Inflammatory macrophage treated with lipopolysaccharide for 4 hours (primary cell): Measurements from ENCODE around the gene TRMT2A.
A peak's percentile ranks its signal among the peaks of the same experiment; 100 is the strongest.

ENCODE experiments used
- DNase-seq: peaks from one replicate; pipeline ENCODE4 v3.0.0-alpha.2; 2020

The TRMT2A gene

GRCh38 chr22:20105456-20106204, 11.4 kb downstream of the TRMT2A start:
- DNase-seq: no peak

GRCh38 chr22:20102203-20102780, 14.7 kb downstream of the TRMT2A start:
- no peak for DNase-seq

- no peak for DNase-seq
Observed at GRCh38 chr22:20101638-20102037, 15.4 kb downstream of the TRMT2A start.

- DNase-seq: no peak
Observed at GRCh38 chr22:20099099-20099711, 17.8 kb downstream of the TRMT2A start.

GRCh38 chr22:20096574-20097420, 20.2 kb downstream of the TRMT2A start:
- no peak for DNase-seq

GRCh38 chr22:20095521-20095920, 21.5 kb downstream of the TRMT2A start:
- DNase-seq: no peak

GRCh38 chr22:20094197-20094807, 22.7 kb downstream of the TRMT2A start:
- no peak for DNase-seq

GRCh38 chr22:20093418-20094196, 23.4 kb downstream of the TRMT2A start:
- no peak for DNase-seq

GRCh38 chr22:20092477-20092854, 24.6 kb downstream of the TRMT2A start:
- DNase-seq: no peak

- no peak for DNase-seq
Observed at GRCh38 chr22:20091690-20092476, 25.1 kb downstream of the TRMT2A start.

GRCh38 chr22:20090730-20091240, 26.2 kb downstream of the TRMT2A start:
- DNase-seq: no peak

GRCh38 chr22:20089977-20090729, 26.9 kb downstream of the TRMT2A start:
- peak; percentile 29 for DNase-seq

- DNase-seq: no peak
Observed at GRCh38 chr22:20089226-20089976, 27.6 kb downstream of the TRMT2A start.

- no peak for DNase-seq
Observed at GRCh38 chr22:20088263-20088648, 28.8 kb downstream of the TRMT2A start.

- no peak for DNase-seq
Observed at GRCh38 chr22:20087319-20088262, 29.4 kb downstream of the TRMT2A start.

- DNase-seq: no peak
Observed at GRCh38 chr22:20086763-20087162, 30.3 kb downstream of the TRMT2A start.

GRCh38 chr22:20086101-20086599, 30.9 kb downstream of the TRMT2A start:
- no peak for DNase-seq

- no peak for DNase-seq
Observed at GRCh38 chr22:20085651-20086050, 31.4 kb downstream of the TRMT2A start.
